Activated T-cell treated with anti-CD3 and anti-CD28 coated beads, Interleukin-2, amount 50 U/mL, for 48 hours (primary cell): ENCODE data around the gene TMCO6.
A peak's percentile ranks its signal among the peaks of the same experiment; 100 is the strongest.

Source experiments
- DNase-seq, 2 experiments: peaks; one replicate each; pipeline ENCODE4 v3.0.0-alpha.2; 2020

The TMCO6 gene

DNA sequence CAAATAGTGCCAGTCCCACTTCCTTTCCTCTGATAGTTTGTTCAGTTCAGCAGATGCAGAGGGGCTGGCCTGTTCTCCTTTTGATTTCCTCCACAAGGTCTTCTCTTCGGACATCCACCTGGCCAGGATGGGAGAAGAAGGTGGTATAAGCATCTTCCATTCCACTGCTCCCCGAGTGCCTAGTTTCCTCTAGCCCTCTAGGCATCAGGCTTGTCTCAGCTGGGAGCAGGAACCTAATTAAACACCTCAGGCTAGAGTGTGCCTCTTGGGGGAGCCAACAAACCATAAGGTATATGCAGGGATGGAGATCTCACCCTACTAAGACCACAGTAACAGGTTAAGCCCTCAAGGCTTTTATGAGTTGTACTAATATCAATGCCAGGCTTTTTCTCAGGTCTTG is 35.0 kb downstream of the TMCO6 start:
- no peak for DNase-seq

- DNase-seq = no peak
Measured at GRCh38 chr5:140674629-140675028, 35.4 kb downstream of the TMCO6 start.

- no peak for DNase-seq
Measured at GRCh38 chr5:140677947-140678346, 38.7 kb downstream of the TMCO6 start.

- no peak for DNase-seq
Measured at GRCh38 chr5:140678993-140679392, 39.7 kb downstream of the TMCO6 start.

DNA sequence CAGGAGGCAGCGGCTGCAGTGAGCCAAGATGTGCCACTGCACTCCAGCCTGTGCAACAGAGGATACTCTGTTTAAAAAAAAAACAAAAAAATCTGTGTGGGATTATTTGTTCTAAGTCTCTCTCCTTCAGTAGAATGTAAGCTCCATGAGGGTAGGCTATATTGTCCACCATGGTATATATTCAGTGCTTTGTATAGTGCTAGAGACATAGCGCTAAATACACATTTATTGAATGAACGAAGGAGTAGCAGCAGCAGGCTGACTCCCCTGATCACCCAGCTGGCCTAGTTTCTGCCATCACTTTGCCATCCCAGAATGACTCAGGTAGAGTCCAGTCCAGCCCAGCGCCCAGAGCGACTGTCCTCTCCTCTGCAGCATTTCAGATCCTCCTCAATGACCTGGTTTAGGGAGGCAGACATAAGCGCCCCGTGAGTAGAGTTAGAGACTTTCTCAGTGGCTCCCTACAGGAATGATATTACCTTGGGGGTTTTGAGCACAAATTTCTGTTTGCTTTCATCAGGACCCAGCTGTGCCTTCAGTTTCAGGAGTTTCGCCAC is 51.2 kb downstream of the TMCO6 start:
- no peak for DNase-seq

GRCh38 chr5:140690941-140691924 is 52.0 kb downstream of the TMCO6 start, which contains the start of the genes HARS1 and HARS2:
TSS of gene HARS1 (minus strand) at chr5:140691370. CDS start at chr5:140691304, 66 bp downstream.
TSS of gene HARS2 (plus strand) at chr5:140691455. CDS start at chr5:140691649, 194 bp downstream.
- peak; percentile 87 to 91 for DNase-seq

DNA sequence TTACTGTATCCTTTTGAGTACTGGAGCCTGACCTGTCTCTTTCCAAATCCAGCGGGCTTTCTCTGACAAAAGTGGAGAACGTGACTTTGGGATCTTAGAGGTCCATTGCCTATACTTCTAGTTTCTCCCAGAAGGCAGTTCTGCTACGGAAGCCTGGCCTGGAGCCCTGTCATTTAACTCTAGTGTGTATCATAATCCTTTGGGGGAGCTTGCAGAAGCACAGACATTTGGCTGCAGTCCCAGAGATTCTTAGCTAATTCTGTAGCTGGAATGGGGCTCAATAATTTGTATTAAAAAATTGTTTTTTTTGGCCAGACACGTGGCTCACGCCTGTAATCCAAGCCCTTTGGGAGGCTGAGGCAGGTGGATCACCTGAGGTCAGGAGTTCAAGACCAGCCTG is 55.0 kb downstream of the TMCO6 start:
- DNase-seq = no peak
